ENCODE results near the gene SORBS1.
A peak's percentile ranks its signal among the peaks of the same experiment; 100 is the strongest.

SORBS1 gene

DNA sequence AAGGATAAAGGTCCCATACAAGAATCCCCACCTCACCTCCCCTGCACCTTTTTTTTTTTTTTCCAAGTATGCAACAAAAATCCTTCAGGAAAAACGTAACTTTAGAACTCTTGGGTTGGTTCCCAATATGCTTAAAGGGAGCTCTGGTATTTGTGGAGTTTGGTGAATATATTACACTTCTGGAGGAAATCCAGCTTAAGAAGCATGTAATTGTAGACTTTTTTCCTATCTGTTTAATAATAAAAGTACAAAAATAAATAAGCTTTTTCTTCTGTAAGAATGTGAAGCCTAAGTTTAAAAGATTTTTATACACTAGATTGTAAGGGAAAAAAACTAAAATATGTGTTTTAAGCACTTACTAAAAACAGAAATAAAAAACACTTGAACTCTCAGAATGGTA is 102.3 kb downstream of the SORBS1 start:
- DNase-seq, result no peak

DNA sequence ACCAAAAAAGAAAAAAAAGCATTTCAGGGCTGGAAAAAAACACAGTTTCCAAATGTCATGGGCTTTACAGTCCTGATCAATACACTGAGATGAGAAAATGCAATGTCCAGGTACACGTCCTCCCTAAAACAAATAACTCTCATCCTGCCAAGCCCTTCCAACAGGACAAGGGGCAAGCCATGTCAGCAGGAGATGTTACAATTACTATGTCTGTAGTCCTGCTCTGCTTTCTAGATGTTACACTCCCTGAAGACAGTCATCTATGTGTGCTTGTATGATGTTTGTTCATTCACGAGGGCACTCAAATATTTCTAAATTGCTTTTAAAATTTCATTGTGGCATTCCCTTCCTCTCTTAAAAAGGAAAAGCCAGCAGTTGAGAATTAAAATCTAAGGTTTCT is 103.2 kb downstream of the SORBS1 start:
- DNase-seq, result no peak

DNA sequence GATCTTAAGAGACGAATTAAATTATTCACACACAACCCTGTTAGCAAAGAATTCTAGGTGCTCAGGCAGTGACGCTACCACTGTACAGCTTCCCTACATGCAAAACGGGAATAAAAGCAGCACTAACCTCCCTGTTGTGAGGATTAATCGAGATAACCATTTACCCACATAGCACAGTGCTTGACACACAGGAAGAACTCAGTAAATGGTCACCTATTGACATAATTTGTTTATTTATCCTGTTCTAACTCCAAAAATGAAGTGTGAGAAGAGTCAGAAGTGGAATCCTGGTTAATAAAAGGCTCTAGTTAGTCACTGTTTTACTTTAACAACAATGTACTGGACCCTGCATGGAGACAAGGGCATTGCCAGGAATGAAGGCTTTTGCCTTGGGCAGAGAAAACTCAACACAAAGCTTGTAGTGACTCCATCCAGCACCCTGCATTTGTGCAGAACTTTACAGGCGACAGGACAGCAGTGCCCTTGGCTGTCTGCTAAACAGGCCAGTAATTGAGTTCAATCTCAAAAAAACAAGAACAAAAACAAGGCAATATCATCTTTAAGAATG is 103.8 kb downstream of the SORBS1 start:
- DNase-seq, result no peak

DNA sequence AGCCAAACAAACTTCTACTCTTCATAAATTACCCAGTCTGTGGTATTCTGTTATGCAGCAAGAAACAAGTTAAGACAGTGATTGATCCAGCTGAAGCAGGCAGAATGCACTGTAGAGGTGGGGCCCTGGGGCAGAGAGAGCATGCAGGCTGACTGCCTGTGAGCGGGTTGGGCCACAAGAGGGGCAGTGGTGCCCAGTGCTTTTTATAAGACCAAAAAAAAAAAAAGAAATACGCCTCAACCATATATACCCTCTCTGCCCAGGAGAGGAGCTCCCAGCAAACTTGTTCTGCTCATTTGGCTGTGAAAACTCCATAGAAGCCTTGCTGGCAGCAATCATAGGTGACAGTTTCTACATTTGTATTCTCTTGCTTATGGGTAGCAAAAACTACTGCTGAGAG is 104.7 kb downstream of the SORBS1 start:
- DNase-seq, result no peak

DNA sequence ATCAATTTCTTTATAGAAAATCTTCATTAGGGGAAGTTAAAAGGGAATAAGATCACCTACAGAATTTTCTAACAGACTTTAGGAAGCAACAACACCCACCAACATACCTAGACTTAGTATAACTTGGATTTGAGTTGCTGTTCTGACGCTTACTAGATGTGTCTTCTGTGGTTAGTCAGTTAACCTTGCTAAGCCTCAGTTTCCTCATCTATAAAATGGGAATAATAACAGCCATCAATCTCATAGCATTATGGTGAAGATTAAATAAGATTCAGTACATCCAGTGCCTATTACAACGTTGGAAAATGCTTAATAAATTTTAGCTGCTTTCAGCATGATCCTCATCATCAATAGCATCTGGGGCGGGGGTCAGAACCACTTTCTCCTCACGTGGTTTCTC is 106.2 kb downstream of the SORBS1 start:
- no peak for DNase-seq

DNA sequence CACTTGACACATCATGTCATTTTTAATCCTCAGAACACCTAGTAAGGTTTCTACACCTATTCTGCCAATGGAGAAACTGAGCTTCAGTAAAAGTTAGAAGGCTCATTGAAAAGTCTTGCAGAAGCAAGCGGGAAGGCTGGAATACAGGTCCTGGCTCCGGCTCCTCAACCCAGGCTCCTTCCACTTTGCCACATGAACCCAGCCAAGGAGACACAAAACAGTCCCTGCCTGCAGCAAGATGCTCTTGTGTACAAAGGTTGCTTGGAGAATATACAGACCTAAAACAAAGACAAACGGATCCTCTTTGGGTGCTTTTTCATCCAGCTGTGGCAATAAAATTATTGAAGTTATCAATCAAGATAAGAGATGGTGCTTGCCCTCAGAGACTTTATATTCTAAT is 106.8 kb downstream of the SORBS1 start:
- DNase-seq, result no peak

DNA sequence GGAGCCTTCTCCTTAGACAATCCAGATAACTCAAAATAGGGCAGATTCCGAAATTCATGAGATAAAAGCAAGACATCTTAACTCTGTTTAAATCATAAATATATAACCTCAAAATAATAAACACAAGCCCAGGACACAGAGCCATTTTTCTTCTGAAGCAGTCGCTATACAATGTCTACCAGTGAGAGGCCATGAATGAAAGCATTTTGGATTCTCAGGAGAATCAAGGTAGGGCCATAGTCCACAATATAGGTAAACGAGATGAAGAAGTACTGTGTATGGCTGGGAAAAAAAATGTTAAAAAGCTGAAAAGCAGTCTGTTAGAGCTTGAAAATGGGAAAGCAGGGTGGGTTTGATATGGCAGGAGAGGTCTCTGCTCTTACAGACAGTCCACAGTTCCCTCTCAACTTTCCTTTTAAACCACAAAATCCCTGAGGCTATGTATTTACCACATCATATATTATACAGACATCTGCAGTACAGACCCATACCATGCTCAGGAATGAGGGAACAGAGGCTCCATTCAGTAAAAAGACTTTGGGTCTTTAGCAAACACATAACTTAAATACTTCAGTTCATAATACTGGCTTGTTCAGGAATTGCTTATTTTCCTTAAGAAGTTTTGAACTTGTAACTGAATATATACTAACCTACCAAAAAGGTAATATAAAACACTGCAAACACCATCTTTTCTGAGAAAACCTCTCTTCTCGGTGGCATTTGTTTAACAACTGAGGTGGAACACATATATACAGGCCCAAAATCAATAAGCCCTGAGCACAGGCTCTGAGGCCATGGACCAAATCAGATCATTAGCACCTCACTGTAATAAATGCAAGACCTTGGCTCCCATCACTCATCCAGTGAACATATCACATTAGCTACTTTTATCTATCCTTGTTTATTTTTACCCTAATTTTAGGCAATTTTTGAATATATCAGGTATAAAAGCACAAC is 109.3 kb downstream of the SORBS1 start:
- no peak for DNase-seq

DNA sequence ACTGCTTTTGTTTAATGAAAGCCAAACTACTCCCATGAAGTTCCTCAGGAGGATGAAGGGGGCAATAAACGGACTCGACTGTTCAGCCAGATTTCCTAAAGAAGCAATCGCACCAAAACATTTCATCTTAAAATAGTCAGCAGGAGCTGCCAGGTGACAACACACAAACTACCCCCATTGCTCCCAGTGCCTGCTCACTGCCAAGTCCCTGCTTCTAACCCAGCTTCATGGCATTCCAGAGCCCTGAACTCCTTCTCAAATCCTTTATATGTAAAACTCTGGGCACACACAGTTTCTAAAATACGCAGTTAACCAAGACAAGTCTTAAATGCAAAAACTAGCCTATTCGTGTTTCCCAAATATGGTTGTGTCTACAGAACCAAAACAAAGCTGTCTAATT is 110.0 kb downstream of the SORBS1 start:
- no peak for DNase-seq

DNA sequence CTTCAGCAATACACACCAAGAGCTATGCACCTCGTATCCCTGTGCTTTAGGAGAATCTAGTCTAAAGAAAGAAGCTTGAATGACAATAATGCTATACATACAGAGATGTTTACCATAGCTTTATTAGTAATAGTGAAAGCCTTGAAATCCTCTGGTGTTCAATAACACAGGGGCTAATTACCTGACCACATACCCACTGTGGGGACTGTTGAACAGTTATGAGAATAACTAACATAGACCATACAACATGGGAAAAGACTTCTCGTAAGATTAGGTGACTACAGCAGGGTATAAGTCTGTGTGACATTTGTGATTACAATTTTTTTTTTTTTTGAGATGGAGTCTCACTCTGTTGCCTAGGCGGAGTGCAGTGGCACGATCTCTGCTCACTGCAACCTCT is 111.0 kb downstream of the SORBS1 start:
- DNase-seq, result no peak

DNA sequence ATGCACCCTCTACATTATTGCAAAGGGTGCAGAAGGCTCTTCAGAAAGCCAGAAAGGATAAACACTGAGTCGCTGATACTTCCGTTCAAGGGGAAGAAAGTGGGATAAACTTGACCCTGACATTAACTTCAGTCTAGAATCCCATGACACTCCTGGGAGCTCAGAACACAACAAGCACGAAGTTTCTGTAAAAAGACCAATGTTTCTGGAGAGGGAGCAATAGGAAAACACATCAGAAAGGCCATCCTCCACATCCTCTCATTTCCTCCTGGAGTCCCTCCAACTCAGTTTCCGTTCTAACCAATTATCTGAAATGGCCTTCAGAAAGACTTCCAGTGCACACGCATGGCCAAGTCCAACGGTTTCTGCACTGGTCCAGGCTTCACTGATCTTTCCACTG is 113.5 kb downstream of the SORBS1 start:
- no peak for DNase-seq

DNA sequence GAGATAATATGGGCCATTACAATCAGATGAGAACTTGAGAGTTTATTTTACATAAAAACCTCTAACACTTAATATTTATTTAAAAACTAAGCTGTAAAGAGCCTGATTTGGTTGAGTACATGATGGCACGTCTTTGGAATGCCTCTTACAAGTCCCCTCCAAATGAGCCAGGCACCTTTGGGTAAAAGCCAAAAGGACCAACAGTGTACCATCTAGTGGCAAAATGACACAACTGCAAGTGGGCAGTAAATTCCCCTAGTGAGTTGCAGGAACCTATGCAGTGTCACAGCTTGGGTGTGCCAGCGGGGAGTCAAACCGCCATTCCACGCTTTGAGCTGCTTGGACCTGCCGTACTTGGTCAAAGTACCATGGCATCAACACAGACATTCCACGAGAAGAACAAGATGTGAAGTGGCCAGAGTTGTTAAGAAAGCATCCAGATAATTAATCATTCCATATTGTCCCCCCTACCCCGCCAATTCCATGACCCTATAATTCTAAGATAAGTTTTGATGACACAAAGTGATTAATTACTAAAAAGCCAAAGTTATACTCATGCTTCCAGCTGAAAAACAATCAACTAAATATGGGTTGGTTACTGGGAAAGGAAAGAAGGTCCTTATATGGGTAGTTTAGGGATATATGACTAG is 115.2 kb downstream of the SORBS1 start:
- peak in 3 of 5 donors; percentile 1 to 15 (median 4) for DNase-seq

DNA sequence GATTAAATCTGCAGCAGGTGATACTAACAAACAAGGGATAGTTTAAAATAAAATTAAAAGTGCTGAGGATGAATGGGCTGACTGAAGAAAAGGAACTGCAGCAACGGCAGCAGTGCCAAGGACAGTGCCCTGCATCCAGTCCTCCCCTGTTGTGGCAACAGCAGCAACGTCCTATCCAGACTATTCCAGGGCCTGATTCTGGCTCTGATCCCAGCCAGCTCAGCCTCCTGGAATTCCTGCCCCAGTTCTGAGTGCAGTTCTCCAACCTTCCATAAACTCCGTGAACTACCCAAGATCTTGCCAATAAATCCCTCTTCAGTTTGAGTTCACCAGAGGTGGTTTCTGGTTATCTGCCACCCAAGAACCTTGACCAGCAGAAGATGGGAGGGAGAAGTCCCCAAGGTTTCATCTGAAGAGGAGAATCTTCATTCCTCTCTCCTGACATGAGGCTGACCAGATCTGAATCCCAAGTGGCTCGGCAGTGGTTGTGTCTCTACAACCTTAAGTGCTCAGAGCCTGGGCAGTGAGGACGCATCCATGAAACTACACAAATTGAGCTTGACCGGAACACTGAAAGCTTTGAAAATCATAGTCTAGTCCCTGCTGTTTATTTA is 115.8 kb downstream of the SORBS1 start:
- no peak for DNase-seq

DNA sequence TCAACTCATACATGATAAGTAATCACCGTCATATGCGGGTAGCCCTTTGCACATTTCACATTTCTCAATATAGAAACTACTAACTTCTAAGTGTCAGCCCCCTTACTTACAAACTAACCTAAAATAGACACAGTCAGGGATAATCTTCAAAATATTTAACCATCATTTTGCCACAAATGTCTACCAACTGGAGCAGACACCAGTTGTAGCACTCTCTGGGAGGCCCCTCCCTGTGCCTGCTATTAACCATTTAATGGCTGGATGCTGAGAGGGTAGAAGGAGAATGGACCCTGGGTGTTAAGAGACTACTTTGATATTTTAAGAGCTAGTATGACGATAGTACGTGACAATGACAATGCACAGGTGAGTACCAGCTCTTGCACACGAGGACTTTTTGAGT is 116.4 kb downstream of the SORBS1 start:
- DNase-seq, result no peak

DNA sequence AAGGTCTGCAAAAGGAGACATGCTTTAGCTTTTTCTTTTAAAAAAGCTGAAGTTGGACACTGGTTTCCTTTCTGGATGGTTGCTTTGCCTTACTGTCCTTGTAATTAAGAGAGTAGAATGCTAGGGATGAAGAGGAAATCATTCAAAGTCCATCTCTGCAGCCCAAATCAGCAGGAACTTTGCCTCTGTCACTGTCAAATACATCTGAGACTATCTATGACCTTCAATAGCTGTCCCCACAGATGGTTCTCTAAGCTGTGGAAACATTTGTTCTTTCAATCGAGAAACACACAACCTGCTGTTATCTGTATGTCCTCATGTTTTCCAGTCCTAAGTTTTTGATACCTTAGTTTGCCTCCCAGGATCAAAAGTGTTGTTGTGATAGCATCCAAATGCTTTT is 117.5 kb downstream of the SORBS1 start:
- DNase-seq, result no peak

DNA sequence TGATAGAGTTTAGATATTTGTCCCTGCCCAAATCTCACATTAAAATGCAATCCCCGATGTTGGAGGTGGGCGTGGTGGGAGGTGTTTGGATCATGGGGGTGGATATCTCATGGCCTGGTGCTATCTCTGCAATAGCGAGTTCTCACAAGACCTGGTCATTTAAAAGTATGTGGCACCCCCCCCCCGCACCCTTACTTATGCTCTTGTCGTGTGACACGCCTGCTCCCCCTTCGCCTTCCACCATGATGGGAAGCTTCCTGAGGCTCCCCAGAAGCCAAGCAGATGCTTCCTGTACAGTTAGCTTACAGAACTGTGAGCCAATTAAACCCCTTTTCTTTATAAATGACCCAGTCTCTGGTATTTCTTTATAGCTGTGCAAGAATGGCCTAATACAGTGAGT is 118.8 kb downstream of the SORBS1 start:
- no peak for DNase-seq

DNA sequence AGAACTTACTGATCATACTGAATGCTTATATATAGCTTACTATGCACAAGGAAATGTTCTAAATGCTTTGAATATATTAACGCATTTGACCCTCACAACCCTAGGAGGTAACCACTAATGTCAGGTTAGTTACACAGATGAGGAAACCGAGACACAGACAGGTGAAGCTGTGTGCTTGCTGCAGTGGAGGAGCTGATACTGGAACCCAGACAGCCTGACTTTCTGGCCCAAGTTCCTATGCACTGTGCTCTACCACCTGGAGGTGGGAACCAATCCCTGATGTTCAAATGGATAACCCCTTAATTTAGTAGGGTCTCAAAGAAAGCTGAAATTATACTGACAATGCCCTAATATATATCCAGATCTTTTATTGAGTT is 119.6 kb downstream of the SORBS1 start:
- DNase-seq, result no peak

DNA sequence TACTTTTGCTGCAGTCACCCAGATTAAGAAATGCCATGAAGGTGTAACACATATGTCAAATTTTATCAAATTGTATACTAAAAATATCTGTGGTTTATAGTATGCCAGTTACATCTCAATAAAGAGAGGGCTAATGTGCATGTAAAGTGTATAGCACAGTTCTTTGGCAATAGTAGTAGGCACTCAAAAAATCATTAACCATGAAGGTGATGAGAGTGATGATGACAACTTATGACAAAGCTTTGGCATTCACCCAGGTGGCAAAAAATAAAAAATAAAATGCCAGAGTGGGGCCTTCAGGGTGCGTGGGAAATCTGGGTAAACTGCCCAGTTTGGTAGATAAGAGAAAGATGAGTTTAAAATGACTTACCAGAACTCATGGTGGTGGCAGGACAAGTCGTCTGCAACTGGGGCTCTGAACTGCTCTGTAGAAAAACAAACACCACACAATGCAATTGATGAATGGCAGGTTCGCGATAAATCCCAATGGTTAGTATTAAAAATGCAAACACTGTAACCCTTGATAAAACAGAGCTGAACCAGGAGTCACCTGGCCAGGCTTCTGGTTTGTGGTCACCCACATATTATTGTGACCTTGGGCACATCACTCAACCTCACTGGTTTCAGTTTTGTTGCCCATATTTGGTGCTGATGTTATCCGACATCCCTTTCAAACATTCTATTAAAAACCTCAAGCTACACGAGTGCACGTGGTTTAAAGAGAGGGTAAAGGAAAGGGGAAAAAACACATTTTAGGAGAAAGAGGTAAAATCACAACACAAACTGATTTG is 120.2 kb downstream of the SORBS1 start:
- peak in 1 of 5 donors; percentile 10 for DNase-seq

DNA sequence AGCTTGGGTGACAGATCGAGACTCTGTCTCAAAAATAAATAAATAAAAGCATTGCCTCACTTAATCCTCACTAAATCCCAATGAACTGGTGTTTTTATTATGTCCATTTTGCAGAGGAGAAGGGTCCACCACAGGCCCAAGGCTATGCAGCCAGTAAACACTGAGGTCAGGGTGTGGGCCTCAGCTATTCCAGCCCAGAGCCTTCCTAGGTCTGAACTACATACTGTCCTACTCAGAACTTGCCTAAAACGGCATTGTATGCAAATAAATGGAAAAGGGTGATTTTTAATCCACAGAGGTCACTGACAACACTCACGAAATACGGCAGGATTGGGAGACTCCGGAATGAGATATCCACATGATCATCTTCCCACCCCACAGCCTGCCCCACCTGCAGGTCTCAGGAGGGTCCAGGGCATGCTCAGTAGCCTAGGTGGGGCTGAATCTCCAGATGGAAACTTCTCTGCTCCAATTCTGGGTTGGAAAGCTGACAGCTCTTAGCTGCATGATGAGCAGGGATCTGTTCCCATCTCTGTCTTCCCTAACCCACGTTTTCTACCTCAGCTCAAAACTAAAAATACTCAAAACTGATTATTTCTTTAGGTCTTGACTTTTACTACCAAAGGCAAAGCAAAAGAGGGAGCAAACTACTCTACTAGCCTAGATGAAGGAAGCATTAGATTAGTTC is 121.0 kb downstream of the SORBS1 start:
- DNase-seq, result no peak

DNA sequence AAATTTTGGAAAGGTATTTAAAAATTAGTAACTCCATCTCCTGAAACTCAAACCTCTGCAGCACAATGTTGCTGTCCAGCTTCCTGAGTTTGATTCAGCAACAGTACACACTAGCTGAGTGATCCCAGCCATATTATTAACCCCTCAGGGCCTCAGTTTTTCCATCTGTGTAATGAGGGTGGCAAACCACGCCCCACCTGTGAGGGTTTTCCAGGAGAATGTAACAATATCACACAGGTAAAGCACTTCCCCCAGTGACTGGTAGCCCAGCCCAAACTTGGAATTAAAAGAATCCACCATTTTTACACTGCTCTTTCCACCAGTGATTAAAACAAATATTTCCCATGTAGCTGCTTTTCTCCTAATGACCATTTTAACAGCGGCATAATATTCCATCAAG is 122.4 kb downstream of the SORBS1 start:
- DNase-seq, result no peak

DNA sequence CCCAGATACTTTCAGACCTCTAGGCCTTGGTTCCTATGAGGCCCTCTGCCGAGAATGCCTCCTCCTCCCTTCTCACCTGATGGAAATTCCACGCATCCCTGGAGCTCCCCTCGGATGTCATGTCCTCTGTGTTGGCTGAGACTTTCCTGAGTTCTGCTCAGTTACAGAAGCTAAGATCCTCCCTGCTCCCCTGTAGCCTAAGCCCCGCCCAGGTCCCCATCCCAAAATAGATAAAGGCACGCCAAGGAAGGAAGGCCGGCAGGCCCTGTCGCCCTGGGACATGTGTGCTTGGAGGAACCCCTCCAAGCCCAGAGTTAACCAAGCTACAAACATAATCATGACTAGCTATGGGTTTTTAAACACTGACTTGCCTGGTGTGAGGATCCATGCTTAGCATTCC is 123.5 kb downstream of the SORBS1 start:
- DNase-seq, result no peak

DNA sequence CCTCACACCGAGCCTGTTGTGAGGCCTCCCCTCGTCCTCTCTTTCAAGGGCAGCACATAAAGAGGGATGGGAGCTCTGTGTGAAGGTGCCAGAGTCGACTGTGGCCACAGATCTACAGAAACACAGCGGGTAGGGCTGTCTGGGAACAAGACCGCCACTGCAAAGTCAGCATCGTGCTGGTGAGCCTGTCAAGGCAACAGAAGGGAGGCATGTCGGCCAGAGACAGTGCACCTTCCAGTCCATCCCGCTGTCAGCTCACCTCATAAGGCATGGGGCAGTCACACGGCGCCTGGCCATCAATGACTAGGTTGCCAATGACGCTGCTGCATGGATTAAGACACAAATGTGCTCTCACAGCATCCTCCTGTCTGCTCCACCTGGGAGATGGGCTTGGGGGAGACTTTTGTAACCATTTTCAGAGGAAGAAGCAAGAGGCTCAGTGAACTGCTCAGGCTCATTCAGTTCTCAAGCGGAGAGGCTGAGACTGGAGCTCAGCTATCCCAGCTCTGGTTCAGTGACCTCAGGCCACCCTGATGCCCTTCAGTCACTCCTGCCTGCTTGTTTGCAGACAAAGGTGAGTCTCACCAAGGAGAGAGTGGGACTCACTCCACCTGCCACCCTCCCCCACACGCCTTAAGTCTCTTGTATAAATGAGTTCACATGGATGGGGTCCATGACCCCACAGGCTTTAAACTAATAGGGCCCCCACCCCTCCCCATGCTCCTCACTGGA is 125.5 kb downstream of the SORBS1 start:
- DNase-seq, result no peak

Measured in T-helper 1 cell (primary cell).